ENCODE results near the gene FANCL.

DNA sequence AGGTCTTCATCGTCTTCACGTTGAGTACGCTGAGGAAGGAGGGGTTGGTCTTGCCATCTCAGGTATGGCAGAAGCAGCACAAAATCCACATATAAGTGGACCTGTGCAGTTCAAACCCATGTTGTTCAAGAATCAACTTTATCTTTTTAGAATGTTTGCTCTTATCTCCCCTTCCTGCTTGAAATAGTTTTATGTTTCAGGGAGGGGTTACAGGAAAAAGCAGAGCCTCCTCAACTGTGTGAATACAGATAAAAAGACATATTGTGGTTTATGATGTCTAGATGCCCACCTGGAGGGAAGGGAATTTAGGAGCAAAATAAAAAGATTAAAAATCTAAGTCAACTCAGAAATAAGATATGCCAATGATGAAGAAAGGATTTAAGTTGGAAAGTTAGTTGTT lies 118.6 kb downstream of the FANCL start:
- TF ChIP-seq, protein P1, sequence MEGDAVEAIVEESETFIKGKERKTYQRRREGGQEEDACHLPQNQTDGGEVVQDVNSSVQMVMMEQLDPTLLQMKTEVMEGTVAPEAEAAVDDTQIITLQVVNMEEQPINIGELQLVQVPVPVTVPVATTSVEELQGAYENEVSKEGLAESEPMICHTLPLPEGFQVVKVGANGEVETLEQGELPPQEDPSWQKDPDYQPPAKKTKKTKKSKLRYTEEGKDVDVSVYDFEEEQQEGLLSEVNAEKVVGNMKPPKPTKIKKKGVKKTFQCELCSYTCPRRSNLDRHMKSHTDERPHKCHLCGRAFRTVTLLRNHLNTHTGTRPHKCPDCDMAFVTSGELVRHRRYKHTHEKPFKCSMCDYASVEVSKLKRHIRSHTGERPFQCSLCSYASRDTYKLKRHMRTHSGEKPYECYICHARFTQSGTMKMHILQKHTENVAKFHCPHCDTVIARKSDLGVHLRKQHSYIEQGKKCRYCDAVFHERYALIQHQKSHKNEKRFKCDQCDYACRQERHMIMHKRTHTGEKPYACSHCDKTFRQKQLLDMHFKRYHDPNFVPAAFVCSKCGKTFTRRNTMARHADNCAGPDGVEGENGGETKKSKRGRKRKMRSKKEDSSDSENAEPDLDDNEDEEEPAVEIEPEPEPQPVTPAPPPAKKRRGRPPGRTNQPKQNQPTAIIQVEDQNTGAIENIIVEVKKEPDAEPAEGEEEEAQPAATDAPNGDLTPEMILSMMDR (IDR thresholded peaks at IDR 0.05): no peak
- no peak for TF ChIP-seq POLR2A (IDR thresholded peaks at IDR 0.05)
- TF ChIP-seq POLR2AphosphoS5 (IDR thresholded peaks at IDR 0.05; ENCODE audit: insufficient read depth in 1 of 2, low read depth in 1 of 2): no peak

Measured in vagina (tissue), 2 donors.